WERI-Rb-1 (cell line): Measurements from ENCODE around the gene DPP10.
A peak's percentile ranks its signal among the peaks of the same experiment; 100 is the strongest.

ENCODE experiments used
- DNase-seq: peaks from one replicate; pipeline ENCODE4 v3.0.0-alpha.2; 2020
- H3K27ac ChIP-seq: fragments of 250-450 bp; sonication (Bioruptor Pico); 2 replicates; pipeline ENCODE4 v1.5.1; 2020; ENCODE audit warnings: mild to moderate bottlenecking, moderate library complexity
- H3K27me3 ChIP-seq: fragments of 250-450 bp; sonication (Bioruptor Pico); 2 replicates; pipeline ENCODE4 v1.5.1; 2021; ENCODE audit warnings: mild to moderate bottlenecking, low read depth, moderate library complexity; ENCODE audit not compliant: insufficient read depth, severe bottlenecking
- H3K36me3 ChIP-seq: fragments of 250-450 bp; sonication (Bioruptor Pico); 2 replicates; pipeline ENCODE4 v1.5.1; 2020; ENCODE audit warnings: mild to moderate bottlenecking, moderate library complexity
- H3K4me3 ChIP-seq: 2 replicates; pipeline ENCODE4 v1.5.1; 2011; ENCODE audit warnings: low read depth, mild to moderate bottlenecking, control low read depth, low read length
- H3K9me3 ChIP-seq: fragments of 250-450 bp; sonication (Bioruptor Pico); 2 replicates; pipeline ENCODE4 v1.5.1; 2021; ENCODE audit warnings: mild to moderate bottlenecking, moderate library complexity; ENCODE audit not compliant: severe bottlenecking
- CTCF ChIP-seq: IDR thresholded peaks from 2 replicates; pipeline ENCODE4 v1.5.1; 2011; ENCODE audit warnings: low read depth, mild to moderate bottlenecking, control low read depth, inconsistent platforms, low read length

The DPP10 gene

GRCh38 chr2:115554153-115554552, 1111.7 kb downstream of the DPP10 start:
- no peaks in the 10 kb centered on the region for H3K9me3 ChIP-seq
- H3K27ac ChIP-seq, result no peak overlapping the region
- no peaks in the 10 kb centered on the region for H3K27me3 ChIP-seq
- no peak overlapping the region for H3K4me3 ChIP-seq
- no peak for TF ChIP-seq CTCF
- H3K36me3 ChIP-seq, result peaks cover 13% of the 10 kb centered on the region
- DNase-seq, result no peak

- no peak for TF ChIP-seq CTCF
- no peaks in the 10 kb centered on the region for H3K27me3 ChIP-seq
- H3K9me3 ChIP-seq, result no peaks in the 10 kb centered on the region
- H3K4me3 ChIP-seq, result no peak overlapping the region
- DNase-seq, result no peak
- H3K27ac ChIP-seq, result no peak overlapping the region
- peaks cover 23% of the 10 kb centered on the region for H3K36me3 ChIP-seq
Measured at GRCh38 chr2:115558725-115559124, 1116.3 kb downstream of the DPP10 start.

GRCh38 chr2:115560666-115561065, 1118.2 kb downstream of the DPP10 start:
- H3K36me3 ChIP-seq, result peaks cover 25% of the 10 kb centered on the region
- no peak overlapping the region for H3K27ac ChIP-seq
- H3K9me3 ChIP-seq, result no peaks in the 10 kb centered on the region
- H3K27me3 ChIP-seq, result no peaks in the 10 kb centered on the region
- no peak for DNase-seq
- H3K4me3 ChIP-seq, result no peak overlapping the region
- no peak for TF ChIP-seq CTCF

GRCh38 chr2:115568643-115569042, 1126.2 kb downstream of the DPP10 start:
- no peak for DNase-seq
- Histone ChIP-seq H3K9me3 (no peaks in the 10 kb centered on the region), H3K4me3 (no peak overlapping the region), H3K27ac (no peak overlapping the region), H3K27me3 (no peaks in the 10 kb centered on the region), H3K36me3 (peaks cover 17% of the 10 kb centered on the region)
- no peak for TF ChIP-seq CTCF

GRCh38 chr2:115569547-115569946, 1127.1 kb downstream of the DPP10 start:
- Histone ChIP-seq H3K27me3 (no peaks in the 10 kb centered on the region), H3K4me3 (no peak overlapping the region), H3K36me3 (peaks cover 14% of the 10 kb centered on the region), H3K27ac (no peak overlapping the region), H3K9me3 (no peaks in the 10 kb centered on the region)
- no peak for TF ChIP-seq CTCF
- DNase-seq, result peak; percentile 25

GRCh38 chr2:115572746-115573145, 1130.3 kb downstream of the DPP10 start:
- no peak overlapping the region for H3K4me3 ChIP-seq

More at GRCh38 chr2:115572746-115573145, 1130.3 kb downstream of the DPP10 start:
- Histone ChIP-seq H3K9me3 (no peaks in the 10 kb centered on the region), H3K36me3 (peaks cover 34% of the 10 kb centered on the region), H3K27me3 (no peaks in the 10 kb centered on the region), H3K27ac (no peak overlapping the region)
- no peak for TF ChIP-seq CTCF
- DNase-seq, result no peak
